Dendritic cell treated with granulocyte-macrophage colony-stimulating factor and Interleukin-4, amounts not matched to agents 40 ng/mL and 50 ng/mL, for 4 days (primary cell): ENCODE results near the gene PTGES.

Experiments used
- H3K27ac Mint-ChIP-seq: one replicate; pipeline ENCODE4 v1.8.0; 2022; ENCODE audit warnings: mild to moderate bottlenecking, mixed read lengths
- H3K27me3 Mint-ChIP-seq: one replicate; pipeline ENCODE4 v1.8.0; 2022; ENCODE audit warnings: mild to moderate bottlenecking, mixed read lengths
- H3K36me3 Mint-ChIP-seq: one replicate; pipeline ENCODE4 v1.8.0; 2022; ENCODE audit warnings: low read depth, mixed read lengths
- H3K4me1 Mint-ChIP-seq: one replicate; pipeline ENCODE4 v1.8.0; 2022; ENCODE audit warnings: low read depth, mixed read lengths
- H3K4me3 Mint-ChIP-seq: one replicate; pipeline ENCODE4 v1.8.0; 2022; ENCODE audit warnings: mild to moderate bottlenecking, moderate library complexity, mixed read lengths
- H3K9me3 Mint-ChIP-seq: one replicate; pipeline ENCODE4 v1.8.0; 2022; ENCODE audit warnings: mixed read lengths
- intact Hi-C: fragments of 100-400 bp; cut with micrococcal nuclease; formaldehyde crosslinking; loops from one replicate; pipeline ENCODE4 v1.15.0; 2022

PTGES gene

DNA sequence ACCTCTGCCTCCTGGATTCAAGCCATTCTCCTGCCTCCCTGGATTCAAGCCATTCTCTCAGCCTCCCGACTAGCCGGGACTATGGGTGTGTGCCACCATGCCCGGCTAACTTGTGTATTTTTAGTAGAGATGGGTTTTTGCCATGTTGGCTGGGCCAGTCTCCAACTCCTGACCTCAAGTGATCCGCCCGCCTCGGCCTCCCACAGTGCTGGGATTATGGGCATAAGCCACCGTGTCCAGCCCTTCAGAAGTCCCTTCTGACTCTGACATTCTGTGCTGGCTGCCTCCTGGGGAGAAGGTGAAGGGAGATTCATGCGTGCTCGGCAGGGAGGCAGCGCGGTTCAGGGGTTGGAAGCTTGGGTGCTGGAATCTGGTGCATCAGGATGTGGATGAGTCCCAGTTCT lies 58.6 kb downstream of the PTGES start:
- no peaks in the 10 kb centered on the region for H3K4me1 Mint-ChIP-seq
- no peak overlapping the region for H3K27ac Mint-ChIP-seq
- H3K9me3 Mint-ChIP-seq: no peaks in the 10 kb centered on the region
- H3K4me3 Mint-ChIP-seq: no peak overlapping the region
- intact Hi-C loops: no loop called here
- peaks cover 63% of the 10 kb centered on the region for H3K27me3 Mint-ChIP-seq
- no peaks in the 10 kb centered on the region for H3K36me3 Mint-ChIP-seq

DNA sequence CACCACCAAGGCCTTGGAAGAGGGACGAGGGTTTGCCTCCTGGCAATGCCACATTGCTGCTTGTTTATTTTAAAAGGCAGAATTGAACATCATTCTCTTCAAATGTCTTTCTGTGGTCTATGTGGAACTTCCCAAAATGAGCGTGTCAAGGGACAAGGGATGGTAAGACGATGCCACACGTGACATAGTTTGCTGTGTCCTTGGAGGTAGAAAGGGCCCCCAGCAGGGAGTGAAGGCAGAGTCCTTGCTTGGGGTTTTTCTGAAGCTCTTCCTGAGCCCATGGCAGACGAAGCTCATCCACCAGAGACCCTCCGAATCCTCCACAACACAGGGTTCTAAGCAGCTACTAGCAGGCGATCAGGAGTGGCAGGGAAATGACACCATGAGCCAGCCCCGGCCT lies 59.1 kb downstream of the PTGES start:
- intact Hi-C loops: no loop called here
- no peaks in the 10 kb centered on the region for H3K9me3 Mint-ChIP-seq
- H3K4me1 Mint-ChIP-seq: no peaks in the 10 kb centered on the region
- no peak overlapping the region for H3K4me3 Mint-ChIP-seq
- H3K36me3 Mint-ChIP-seq: no peaks in the 10 kb centered on the region
- peaks cover 59% of the 10 kb centered on the region for H3K27me3 Mint-ChIP-seq
- no peak overlapping the region for H3K27ac Mint-ChIP-seq

DNA sequence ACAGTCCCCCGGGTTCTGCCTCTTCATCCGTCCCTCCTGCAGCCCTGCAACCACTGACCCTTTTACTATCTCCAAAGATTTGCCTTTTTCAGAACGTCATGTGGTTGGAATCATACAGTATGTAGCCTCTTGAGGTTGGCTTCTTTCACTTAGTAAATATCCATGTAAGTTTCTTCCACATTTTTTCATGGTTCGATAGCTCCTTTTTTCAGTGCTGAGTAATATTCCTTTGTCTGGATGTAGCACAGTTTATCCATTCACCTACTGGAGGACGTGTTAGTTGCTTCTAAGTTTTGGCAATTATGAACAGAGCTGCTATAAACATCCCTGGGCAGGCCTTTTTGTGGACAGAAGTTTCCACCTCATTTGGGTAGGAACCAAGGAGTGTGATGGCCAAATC lies 60.3 kb downstream of the PTGES start:
- Mint-ChIP-seq H3K9me3 (no peaks in the 10 kb centered on the region), H3K27ac (no peak overlapping the region), H3K27me3 (peaks cover 53% of the 10 kb centered on the region), H3K4me1 (no peaks in the 10 kb centered on the region), H3K36me3 (no peaks in the 10 kb centered on the region), H3K4me3 (no peak overlapping the region)
- intact Hi-C loops: no loop called here
